DND-41 (cell line): ENCODE results near the gene CLCA1.

Experiments used
- EZH2 ChIP-seq: IDR thresholded peaks from 3 replicates; pipeline ENCODE4 v1.6.1; 2012; ENCODE audit warnings: borderline replicate concordance, low read depth, mild to moderate bottlenecking, moderate library complexity, low read length, inconsistent platforms; ENCODE audit not compliant: severe bottlenecking
- TF ChIP-seq, protein P1 (sequence below): IDR thresholded peaks from 2 replicates; pipeline ENCODE4 v1.5.1; 2012; ENCODE audit warnings: borderline replicate concordance, low read length, moderate library complexity, mild to moderate bottlenecking; ENCODE audit not compliant: poor library complexity, severe bottlenecking; ENCODE audit errors: extremely low read depth

DNA sequence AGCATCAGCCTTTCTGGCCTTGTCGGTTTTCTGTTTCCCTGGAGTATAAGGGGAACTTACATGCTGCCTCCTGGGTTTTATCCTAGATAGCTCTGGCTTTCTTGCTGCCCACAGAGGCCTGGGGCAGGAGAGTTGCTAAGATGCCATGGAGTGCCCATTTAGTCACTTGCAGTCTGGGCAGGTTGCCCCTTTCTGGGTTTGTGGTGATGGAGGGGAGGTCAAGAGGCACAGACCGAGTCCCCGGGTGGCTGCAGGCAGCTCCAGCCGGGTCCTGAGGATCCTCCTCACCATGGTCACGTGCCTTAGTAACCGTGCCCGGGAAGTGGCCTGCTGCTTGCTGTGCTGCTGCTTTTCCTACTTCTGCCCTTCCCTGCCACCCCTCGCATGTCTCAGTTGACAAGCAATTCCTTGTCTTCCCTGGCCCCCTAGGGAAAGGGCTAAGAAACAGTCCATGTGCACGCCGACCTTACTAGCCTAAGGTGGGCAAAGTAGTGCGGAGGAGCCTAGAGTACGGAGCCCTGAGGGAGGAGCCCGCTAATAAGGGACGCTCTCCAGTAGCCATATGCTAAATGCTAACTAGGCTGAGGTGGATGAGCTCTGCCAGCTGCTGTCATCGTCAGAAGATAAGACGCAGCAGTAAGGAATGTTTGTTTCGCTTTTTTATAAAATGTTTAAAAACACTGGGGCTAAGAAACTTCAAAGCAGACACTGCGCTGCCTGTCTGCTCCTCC lies 34.8 kb downstream of the CLCA1 start:
- TF ChIP-seq, protein P1, sequence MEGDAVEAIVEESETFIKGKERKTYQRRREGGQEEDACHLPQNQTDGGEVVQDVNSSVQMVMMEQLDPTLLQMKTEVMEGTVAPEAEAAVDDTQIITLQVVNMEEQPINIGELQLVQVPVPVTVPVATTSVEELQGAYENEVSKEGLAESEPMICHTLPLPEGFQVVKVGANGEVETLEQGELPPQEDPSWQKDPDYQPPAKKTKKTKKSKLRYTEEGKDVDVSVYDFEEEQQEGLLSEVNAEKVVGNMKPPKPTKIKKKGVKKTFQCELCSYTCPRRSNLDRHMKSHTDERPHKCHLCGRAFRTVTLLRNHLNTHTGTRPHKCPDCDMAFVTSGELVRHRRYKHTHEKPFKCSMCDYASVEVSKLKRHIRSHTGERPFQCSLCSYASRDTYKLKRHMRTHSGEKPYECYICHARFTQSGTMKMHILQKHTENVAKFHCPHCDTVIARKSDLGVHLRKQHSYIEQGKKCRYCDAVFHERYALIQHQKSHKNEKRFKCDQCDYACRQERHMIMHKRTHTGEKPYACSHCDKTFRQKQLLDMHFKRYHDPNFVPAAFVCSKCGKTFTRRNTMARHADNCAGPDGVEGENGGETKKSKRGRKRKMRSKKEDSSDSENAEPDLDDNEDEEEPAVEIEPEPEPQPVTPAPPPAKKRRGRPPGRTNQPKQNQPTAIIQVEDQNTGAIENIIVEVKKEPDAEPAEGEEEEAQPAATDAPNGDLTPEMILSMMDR = no peak
- no peak for TF ChIP-seq EZH2
